GM19351 (cell line): Measurements from ENCODE around the gene NOXRED1.
"Not testable (repeated sequence)": the region's sequence is repeated elsewhere in the genome, so short reads cannot be mapped to it uniquely, and the experiment has no call there.

Source experiments
- ATAC-seq: cut with Tn5 transposase; IDR thresholded peaks from one replicate; pipeline ENCODE4 v1.9.1; 2021; ENCODE audit warnings: mild to moderate bottlenecking, moderate library complexity; ENCODE audit not compliant: unreplicated experiment

The NOXRED1 gene

GRCh38 chr14:77415403-77416030 is 7.8 kb downstream of the NOXRED1 start:
- ATAC-seq: not testable (repeated sequence)

DNA sequence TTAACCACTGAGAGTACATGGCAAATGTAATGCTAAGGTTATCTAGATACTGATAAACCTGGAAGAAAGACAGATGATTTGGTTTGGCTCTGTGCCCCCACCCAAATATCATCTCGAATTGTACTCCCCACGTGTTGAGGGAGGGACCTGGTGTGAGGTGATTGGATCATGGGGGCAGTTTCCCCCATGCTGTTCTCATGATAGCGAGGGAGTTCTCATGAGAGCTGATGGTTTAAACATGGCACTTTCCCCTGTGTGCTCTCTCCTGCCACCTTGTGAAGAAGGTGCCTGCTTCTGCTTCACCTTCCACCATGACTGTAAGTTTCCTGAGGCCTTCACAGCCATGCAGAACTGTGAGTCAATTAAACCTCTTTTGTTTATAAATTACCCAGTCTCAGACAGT is 14.2 kb downstream of the NOXRED1 start:
- no peak for ATAC-seq

- ATAC-seq: no peak
Observed at GRCh38 chr14:77407158-77407557, 16.2 kb downstream of the NOXRED1 start.

GRCh38 chr14:77406718-77407117 is 16.6 kb downstream of the NOXRED1 start:
- no peak for ATAC-seq

GRCh38 chr14:77406086-77406485 is 17.2 kb downstream of the NOXRED1 start:
- no peak for ATAC-seq

DNA sequence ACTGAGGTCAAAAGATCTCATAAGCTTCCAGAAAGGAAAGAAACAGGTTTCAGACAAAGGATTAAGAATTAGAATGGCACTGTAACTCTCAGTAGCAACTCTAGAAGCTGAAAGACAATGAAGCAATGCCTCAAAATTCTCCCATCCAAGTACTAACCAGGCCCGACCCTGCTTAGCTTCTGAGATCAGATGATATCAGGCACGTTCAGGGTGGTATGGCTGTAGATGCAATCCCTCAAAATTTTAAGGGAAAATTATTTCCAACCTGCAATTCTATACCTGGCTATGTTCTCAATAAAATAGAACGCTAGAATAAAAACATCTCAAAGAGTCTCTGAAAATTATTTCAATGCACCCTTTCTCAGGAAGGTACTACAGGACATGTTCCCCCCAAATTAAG is 19.6 kb downstream of the NOXRED1 start:
- ATAC-seq: no peak

GRCh38 chr14:77400216-77400615 is 23.1 kb downstream of the NOXRED1 start:
- no peak for ATAC-seq

GRCh38 chr14:77390188-77390587 is 33.1 kb downstream of the NOXRED1 start:
- ATAC-seq: no peak

- no peak for ATAC-seq
Observed at GRCh38 chr14:77378701-77379100, 44.6 kb downstream of the NOXRED1 start.

GRCh38 chr14:77377502-77377844 is 45.9 kb downstream of the NOXRED1 start:
- ATAC-seq: peak; percentile 3

DNA sequence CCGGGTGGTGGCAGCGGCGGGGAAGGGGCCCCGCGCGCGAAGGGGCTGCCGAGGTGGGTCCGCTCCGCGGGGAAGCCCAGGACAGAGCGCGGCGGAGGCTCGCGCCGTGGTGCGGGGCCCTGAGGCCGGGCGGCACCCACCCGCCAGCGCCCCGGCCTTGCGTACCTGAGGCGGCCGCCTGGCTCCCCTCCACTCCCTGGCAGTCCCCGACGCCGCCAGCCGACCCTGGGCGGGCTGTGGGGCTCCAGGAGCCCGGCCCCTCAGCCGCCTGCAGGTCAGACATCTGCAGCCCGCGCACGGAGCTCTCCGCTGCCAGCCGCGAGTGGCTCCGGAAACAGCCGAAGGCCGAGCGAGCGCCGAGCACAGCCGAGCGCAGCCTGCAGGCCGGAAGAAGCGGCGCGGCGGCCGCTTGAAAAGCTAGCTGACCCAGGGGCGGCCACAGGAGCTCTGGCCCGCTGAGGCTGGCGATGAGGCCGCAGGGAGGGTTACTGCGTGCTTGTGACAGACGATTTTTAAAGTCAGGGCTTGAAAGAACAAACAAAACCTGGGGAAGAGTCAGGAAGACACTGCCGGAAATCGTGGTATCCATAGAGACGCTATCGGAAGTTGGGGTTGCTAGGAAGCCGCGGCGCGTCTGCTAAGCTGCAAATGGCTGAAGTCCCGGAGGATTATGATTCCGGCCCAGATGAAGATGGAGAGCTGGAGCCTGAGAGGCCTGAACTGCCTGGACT is 46.4 kb downstream of the NOXRED1 start, which contains the start of the genes SAMD15 and TMED8:
SAMD15 (plus strand) TSS at position 609 of the 731 bp plus-strand sequence; CDS start at position 649, 40 bp downstream.
TMED8 (minus strand) TSS at position 324 of the 731 bp plus-strand sequence; CDS start at position 283, 41 bp downstream.
- ATAC-seq: peak; percentile 84

- peak; percentile 10 for ATAC-seq
Observed at GRCh38 chr14:77375973-77376770, 47.2 kb downstream of the NOXRED1 start.

DNA sequence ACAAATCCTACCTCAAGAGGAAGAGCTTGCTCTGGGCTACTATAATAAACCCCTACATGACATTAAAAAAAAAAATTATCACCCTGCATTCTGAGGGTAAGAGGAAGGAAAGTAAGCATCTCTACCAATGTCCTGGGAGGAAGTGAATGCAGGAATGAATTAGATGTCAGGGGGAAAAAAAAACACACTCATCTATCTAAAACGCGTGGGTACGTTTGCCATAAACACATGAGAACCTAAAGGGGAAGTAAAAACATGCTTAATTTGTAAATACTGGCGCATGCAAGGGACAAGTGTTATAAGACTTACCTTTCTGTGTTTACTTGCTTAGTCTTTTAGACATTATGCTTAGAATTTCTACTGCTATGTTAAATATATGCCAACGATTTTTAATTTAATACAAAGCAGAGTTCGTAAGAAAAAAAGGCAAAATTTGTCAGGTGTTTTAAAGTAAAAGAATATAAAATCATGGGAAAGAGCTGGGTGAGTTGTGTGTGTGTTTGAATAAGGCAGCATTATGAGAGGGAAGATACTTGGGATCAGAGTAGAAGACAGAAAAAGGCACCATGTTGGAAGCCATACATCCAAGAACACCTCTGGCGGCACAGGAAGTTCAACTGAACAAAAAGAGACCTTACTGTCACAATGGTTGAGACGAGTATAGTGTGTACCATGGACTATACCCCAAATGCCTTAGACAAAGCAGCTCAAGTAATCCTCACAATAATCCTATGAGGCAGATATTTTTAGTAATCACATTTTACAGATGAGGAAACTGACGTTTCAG is 48.0 kb downstream of the NOXRED1 start:
- ATAC-seq: no peak

GRCh38 chr14:77372304-77372841 is 51.0 kb downstream of the NOXRED1 start:
- ATAC-seq: peak; percentile 32

- no peak for ATAC-seq
Observed at GRCh38 chr14:77369285-77369684, 54.0 kb downstream of the NOXRED1 start.

- no peak for ATAC-seq
Observed at GRCh38 chr14:77364146-77364545, 59.2 kb downstream of the NOXRED1 start.

- ATAC-seq: no peak
Observed at GRCh38 chr14:77359626-77360025, 63.7 kb downstream of the NOXRED1 start.

DNA sequence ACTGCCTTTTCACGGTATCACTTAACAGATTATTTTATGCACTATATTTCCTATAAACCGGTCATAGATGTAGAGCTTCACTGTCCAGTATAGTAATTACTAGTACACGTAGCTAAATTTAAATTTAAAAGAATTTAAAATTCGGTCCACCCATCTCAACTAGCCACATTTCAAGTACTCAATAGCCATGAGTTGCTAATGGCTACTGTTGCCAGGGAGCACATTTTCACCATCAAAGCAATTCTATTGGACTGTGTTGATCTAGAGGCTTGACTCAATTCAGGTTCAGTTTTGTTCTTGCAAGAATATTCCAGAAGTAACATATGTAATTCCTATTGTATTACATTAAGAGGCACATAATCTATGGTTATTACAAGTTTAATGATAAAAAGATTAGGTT is 66.4 kb downstream of the NOXRED1 start:
- ATAC-seq: no peak

- no peak for ATAC-seq
Observed at GRCh38 chr14:77355811-77356210, 67.5 kb downstream of the NOXRED1 start.

DNA sequence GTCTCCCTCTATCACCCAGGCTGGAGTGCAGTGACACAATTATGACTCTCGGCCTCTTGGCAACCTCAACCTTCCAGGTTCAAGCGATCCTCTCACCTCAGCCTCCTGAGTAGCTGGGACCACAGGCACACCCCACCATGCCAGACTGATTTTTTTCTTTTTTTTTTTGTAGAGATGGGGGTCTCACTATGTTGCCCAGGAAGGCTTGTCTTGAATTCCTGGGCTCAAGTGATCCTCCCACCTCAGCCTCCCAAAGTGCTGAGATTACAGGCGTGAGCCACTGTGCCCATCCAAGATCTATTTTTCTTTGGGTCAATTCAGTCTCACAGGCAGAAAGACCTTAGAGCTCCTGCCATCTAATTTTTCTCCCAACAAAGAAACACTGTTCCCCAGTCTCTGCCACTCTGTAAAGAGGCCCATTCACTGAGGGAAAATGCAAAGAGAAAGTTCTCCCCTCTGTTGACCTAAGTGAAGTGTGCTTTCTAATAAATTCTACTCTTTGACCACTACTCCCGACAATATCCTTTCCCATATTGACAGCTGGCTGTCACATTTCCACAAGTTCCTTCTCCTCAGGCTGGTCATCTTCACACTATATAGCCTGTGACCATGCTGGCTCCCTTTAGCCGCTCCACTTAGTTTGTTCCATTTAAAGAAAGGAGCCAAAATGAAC is 69.7 kb downstream of the NOXRED1 start:
- ATAC-seq: no peak
